Loucy (cell line): ENCODE results near the gene TOR3A.

ENCODE experiments used
- H2AFZ ChIP-seq: fragments of 200-600 bp; sonication (generic); 2 replicates; pipeline ENCODE4 v1.6.0; 2016; ENCODE audit warnings: antibody characterized with exemption, mild to moderate bottlenecking, low read length, moderate library complexity
- H3F3A ChIP-seq: fragments of 200-600 bp; 2 replicates; pipeline ENCODE4 v1.6.0; 2016; ENCODE audit warnings: antibody characterized with exemption, low read depth, mild to moderate bottlenecking
- H3K27me3 ChIP-seq: fragments of 200-600 bp; sonication (generic); 2 replicates; pipeline ENCODE4 v1.6.1; 2014; ENCODE audit warnings: low read length, mild to moderate bottlenecking; ENCODE audit not compliant: insufficient read depth, poor library complexity, severe bottlenecking
- H3K36me3 ChIP-seq: fragments of 200-600 bp; sonication (generic); 2 replicates; pipeline ENCODE4 v1.6.1; 2016; ENCODE audit warnings: low read length; ENCODE audit not compliant: insufficient read depth
- H3K4me1 ChIP-seq: fragments of 200-600 bp; sonication (generic); 2 replicates; pipeline ENCODE4 v1.5.1; 2014; ENCODE audit warnings: low read length, mild to moderate bottlenecking; ENCODE audit not compliant: insufficient read depth, poor library complexity, severe bottlenecking
- H3K4me2 ChIP-seq: fragments of 200-600 bp; sonication (generic); 2 replicates; pipeline ENCODE4 v1.6.0; 2014; ENCODE audit warnings: antibody characterized with exemption, low read length, low read depth, mild to moderate bottlenecking; ENCODE audit not compliant: poor library complexity, severe bottlenecking
- H3K4me3 ChIP-seq: fragments of 200-600 bp; sonication (generic); 2 replicates; pipeline ENCODE4 v1.5.1; 2014; ENCODE audit warnings: low read length, mild to moderate bottlenecking, mixed read lengths; ENCODE audit not compliant: poor library complexity, severe bottlenecking
- H3K79me2 ChIP-seq: fragments of 200-600 bp; sonication (generic); 2 replicates; pipeline ENCODE4 v1.6.1; 2014; ENCODE audit warnings: low read length; ENCODE audit not compliant: insufficient read depth
- H3K9ac ChIP-seq: fragments of 200-600 bp; sonication (generic); 2 replicates; pipeline ENCODE4 v1.6.0; 2014; ENCODE audit warnings: mild to moderate bottlenecking, low read depth, low read length, moderate library complexity; ENCODE audit not compliant: poor library complexity, severe bottlenecking
- H3K9me2 ChIP-seq: fragments of 200-600 bp; sonication (generic); replicated peaks from 2 replicates; pipeline ENCODE4 v1.6.1; 2016; ENCODE audit warnings: low read depth, low read length, mixed read lengths
- H3K9me3 ChIP-seq: fragments of 200-600 bp; sonication (generic); 2 replicates; pipeline ENCODE4 v1.6.1; 2014; ENCODE audit warnings: mild to moderate bottlenecking, antibody characterized with exemption, low read length, low read depth; ENCODE audit not compliant: insufficient read depth
- H4K20me1 ChIP-seq: fragments of 200-600 bp; sonication (generic); 2 replicates; pipeline ENCODE4 v1.6.0; 2014; ENCODE audit warnings: antibody characterized with exemption, low read length, mild to moderate bottlenecking; ENCODE audit not compliant: insufficient read depth, poor library complexity, severe bottlenecking
- EZH2phosphoT487 ChIP-seq: fragments of 200-600 bp; IDR thresholded peaks from 2 replicates; pipeline ENCODE4 v1.6.1; 2018; ENCODE audit warnings: antibody characterized with exemption, mild to moderate bottlenecking, moderate library complexity, borderline replicate concordance
- TF ChIP-seq, protein P1 (sequence below): fragments of 200-600 bp; sonication (generic); conservative IDR thresholded peaks from 2 replicates; pipeline ENCODE4 v1.5.1; 2014; ENCODE audit warnings: mild to moderate bottlenecking, antibody characterized with exemption, low read length

TOR3A gene

DNA sequence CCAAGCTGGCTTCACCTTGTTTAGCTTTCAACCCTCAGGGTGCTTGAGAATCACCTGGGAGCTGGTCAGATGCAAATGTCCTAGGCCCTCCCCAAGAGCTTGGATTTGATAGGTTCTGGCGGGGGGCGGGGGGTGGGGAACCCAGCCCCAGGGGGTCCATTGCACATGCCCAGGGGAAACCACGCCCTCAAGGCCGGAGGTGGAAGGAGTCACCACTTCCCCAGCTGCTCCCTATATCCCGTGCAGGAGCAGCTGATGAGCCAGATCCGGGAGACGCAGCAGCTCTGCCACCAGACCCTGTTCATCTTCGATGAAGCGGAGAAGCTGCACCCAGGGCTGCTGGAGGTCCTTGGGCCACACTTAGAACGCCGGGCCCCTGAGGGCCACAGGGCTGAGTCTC lies 5.8 kb downstream of the TOR3A start:
- TF ChIP-seq, protein P1, sequence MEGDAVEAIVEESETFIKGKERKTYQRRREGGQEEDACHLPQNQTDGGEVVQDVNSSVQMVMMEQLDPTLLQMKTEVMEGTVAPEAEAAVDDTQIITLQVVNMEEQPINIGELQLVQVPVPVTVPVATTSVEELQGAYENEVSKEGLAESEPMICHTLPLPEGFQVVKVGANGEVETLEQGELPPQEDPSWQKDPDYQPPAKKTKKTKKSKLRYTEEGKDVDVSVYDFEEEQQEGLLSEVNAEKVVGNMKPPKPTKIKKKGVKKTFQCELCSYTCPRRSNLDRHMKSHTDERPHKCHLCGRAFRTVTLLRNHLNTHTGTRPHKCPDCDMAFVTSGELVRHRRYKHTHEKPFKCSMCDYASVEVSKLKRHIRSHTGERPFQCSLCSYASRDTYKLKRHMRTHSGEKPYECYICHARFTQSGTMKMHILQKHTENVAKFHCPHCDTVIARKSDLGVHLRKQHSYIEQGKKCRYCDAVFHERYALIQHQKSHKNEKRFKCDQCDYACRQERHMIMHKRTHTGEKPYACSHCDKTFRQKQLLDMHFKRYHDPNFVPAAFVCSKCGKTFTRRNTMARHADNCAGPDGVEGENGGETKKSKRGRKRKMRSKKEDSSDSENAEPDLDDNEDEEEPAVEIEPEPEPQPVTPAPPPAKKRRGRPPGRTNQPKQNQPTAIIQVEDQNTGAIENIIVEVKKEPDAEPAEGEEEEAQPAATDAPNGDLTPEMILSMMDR, result no peak
- no peak for TF ChIP-seq EZH2phosphoT487
- Histone ChIP-seq H3K36me3 (peaks cover 23% of the 10 kb centered on the region; the same call in 1 of the 2 replicates), H3K79me2 (peaks cover 56% of the 10 kb centered on the region), H3K9me3 (no peaks in the 10 kb centered on the region), H2AFZ (no peak overlapping the region), H3K9me2 (no peaks in the 10 kb centered on the region), H4K20me1 (peaks cover 9% of the 10 kb centered on the region), H3K4me3 (no peak overlapping the region), H3K9ac (no peak overlapping the region), H3K4me2 (no peak overlapping the region), H3K4me1 (peaks cover 6% of the 10 kb centered on the region), H3K27me3 (no peaks in the 10 kb centered on the region), H3F3A (no peaks in the 10 kb centered on the region)

DNA sequence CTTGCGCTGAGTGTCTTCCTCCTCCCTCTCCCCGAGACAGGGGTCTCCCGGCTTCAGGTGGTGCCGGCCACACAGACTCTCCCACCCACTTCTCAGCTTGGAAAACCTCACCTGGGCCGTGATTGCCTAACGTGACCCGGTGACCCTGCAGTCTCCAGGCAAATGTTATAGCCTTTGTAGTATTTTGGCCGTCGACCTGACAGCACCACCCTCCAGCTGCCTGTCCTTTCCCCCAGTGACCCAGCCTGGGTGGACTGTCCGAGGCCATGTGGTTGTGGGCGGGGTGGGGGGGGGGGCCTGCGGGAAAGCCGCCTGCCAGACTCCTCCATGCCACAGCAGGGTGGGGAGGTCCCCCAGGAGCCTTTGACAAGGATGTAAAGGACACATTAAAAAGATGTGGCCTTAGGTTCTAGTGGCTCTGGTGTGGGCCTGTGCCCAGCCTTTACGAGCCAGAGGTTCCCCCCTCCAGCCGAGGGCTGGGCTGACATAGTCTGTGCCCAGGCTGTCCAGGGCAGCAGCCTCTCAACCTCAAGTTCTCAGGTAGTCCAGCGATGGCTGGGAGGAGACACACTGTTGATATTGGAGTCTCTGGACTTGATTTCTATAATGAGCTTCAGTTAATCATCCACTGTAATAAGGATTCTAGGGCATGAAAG lies 8.1 kb downstream of the TOR3A start:
- H3F3A ChIP-seq, result no peaks in the 10 kb centered on the region
- H4K20me1 ChIP-seq, result no peaks in the 10 kb centered on the region
- no peaks in the 10 kb centered on the region for H3K9me2 ChIP-seq
- TF ChIP-seq, protein P1, result no peak
- TF ChIP-seq EZH2phosphoT487, result no peak
- H3K4me3 ChIP-seq, result no peak overlapping the region
- no peaks in the 10 kb centered on the region for H3K4me1 ChIP-seq
- no peak overlapping the region for H3K4me2 ChIP-seq
- no peak overlapping the region for H2AFZ ChIP-seq
- no peaks in the 10 kb centered on the region for H3K27me3 ChIP-seq
- H3K9me3 ChIP-seq, result no peaks in the 10 kb centered on the region
- H3K79me2 ChIP-seq, result peaks cover 33% of the 10 kb centered on the region
- peaks cover 46% of the 10 kb centered on the region; the same call in 1 of the 2 replicates for H3K36me3 ChIP-seq
- no peak overlapping the region for H3K9ac ChIP-seq

DNA sequence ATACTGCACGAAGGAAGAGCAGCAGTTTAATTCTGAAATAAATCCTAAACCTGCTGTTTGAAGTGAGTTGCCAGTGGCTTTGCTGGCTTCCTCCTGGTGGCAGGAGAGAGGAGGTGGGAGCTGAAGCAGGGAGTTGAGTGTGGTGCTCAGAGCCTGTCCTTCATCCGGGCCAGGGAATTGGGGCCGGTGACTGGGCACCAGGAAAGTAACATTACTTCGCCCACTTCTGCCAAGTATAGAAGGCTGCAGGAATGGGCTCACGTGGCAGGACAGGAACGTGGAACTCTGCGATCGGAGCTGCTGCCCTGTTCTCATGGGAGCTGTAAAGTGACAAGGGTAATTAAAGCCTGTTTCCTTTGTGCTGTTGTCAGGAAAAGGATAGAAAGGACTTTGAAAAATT lies 8.7 kb downstream of the TOR3A start:
- Histone ChIP-seq H3K9me3 (no peaks in the 10 kb centered on the region), H3K4me3 (no peak overlapping the region), H3K36me3 (peaks cover 51% of the 10 kb centered on the region; the same call in 1 of the 2 replicates), H2AFZ (no peak overlapping the region), H3K27me3 (no peaks in the 10 kb centered on the region), H3K4me2 (no peak overlapping the region), H3K9me2 (no peaks in the 10 kb centered on the region), H4K20me1 (no peaks in the 10 kb centered on the region), H3K4me1 (no peaks in the 10 kb centered on the region), H3K79me2 (peaks cover 28% of the 10 kb centered on the region; the same call in 1 of the 2 replicates), H3K9ac (no peak overlapping the region), H3F3A (no peaks in the 10 kb centered on the region)
- TF ChIP-seq, protein P1, result no peak; the same call in 1 of the 2 replicates
- no peak for TF ChIP-seq EZH2phosphoT487
